T-helper 1 cell treated with Interleukin-12 subunit alpha and Interleukin-12 subunit beta and Interleukin-4 antibody, amounts not matched to agents 30 μg/mL and 1 μg/mL, for 36 hours (primary cell): ENCODE measurements around the gene FADS1.

Experiments used
- H3K27ac Mint-ChIP-seq: one replicate; pipeline ENCODE4 v1.8.0; 2021; ENCODE audit warnings: mild to moderate bottlenecking, mixed read lengths
- H3K27me3 Mint-ChIP-seq: one replicate; pipeline ENCODE4 v1.8.0; 2021; ENCODE audit warnings: low read depth, mixed read lengths
- H3K36me3 Mint-ChIP-seq: one replicate; pipeline ENCODE4 v1.8.0; 2021; ENCODE audit warnings: low read depth, mixed read lengths
- H3K4me1 Mint-ChIP-seq: one replicate; pipeline ENCODE4 v1.8.0; 2021; ENCODE audit warnings: low read depth, mixed read lengths
- H3K4me3 Mint-ChIP-seq: one replicate; pipeline ENCODE4 v1.8.0; 2021; ENCODE audit warnings: mild to moderate bottlenecking, moderate library complexity, mixed read lengths
- H3K9me3 Mint-ChIP-seq: one replicate; pipeline ENCODE4 v1.8.0; 2021; ENCODE audit warnings: mixed read lengths

Gene FADS1

GRCh38 chr11:61799665-61800284 is 17.0 kb downstream of the FADS1 start:
- no peaks in the 10 kb centered on the region for H3K9me3 Mint-ChIP-seq
- H3K27me3 Mint-ChIP-seq, result no peaks in the 10 kb centered on the region
- H3K36me3 Mint-ChIP-seq, result peaks cover 50% of the 10 kb centered on the region
- no peak overlapping the region for H3K4me3 Mint-ChIP-seq
- peaks cover 30% of the 10 kb centered on the region for H3K4me1 Mint-ChIP-seq
- H3K27ac Mint-ChIP-seq, result peak overlapping the region; percentile 34

- Mint-ChIP-seq H3K27me3 (no peaks in the 10 kb centered on the region), H3K27ac (peak overlapping the region; percentile 29), H3K4me3 (no peak overlapping the region), H3K4me1 (peaks cover 34% of the 10 kb centered on the region), H3K36me3 (peaks cover 31% of the 10 kb centered on the region), H3K9me3 (no peaks in the 10 kb centered on the region)
These were observed 19.4 kb downstream of the FADS1 start for GRCh38 chr11:61797263-61797944.

GRCh38 chr11:61795876-61796526 is 20.8 kb downstream of the FADS1 start:
- H3K36me3 Mint-ChIP-seq, result peaks cover 32% of the 10 kb centered on the region
- H3K27me3 Mint-ChIP-seq, result no peaks in the 10 kb centered on the region
- H3K4me3 Mint-ChIP-seq, result no peak overlapping the region
- H3K9me3 Mint-ChIP-seq, result no peaks in the 10 kb centered on the region
- peaks cover 42% of the 10 kb centered on the region for H3K4me1 Mint-ChIP-seq
- peak overlapping the region; percentile 60 for H3K27ac Mint-ChIP-seq

- Mint-ChIP-seq H3K27me3 (no peaks in the 10 kb centered on the region), H3K36me3 (peaks cover 30% of the 10 kb centered on the region), H3K4me1 (peaks cover 41% of the 10 kb centered on the region), H3K4me3 (peak overlapping the region; percentile 48), H3K9me3 (no peaks in the 10 kb centered on the region), H3K27ac (no peak overlapping the region)
These were observed 21.3 kb downstream of the FADS1 start for GRCh38 chr11:61795459-61795858.

- H3K4me3 Mint-ChIP-seq, result peak overlapping the region; percentile 28
- H3K4me1 Mint-ChIP-seq, result peaks cover 45% of the 10 kb centered on the region
- no peak overlapping the region for H3K27ac Mint-ChIP-seq
- H3K27me3 Mint-ChIP-seq, result no peaks in the 10 kb centered on the region
- peaks cover 34% of the 10 kb centered on the region for H3K36me3 Mint-ChIP-seq
- H3K9me3 Mint-ChIP-seq, result no peaks in the 10 kb centered on the region
These were observed 22.2 kb downstream of the FADS1 start for GRCh38 chr11:61794579-61794978.

GRCh38 chr11:61793829-61794204 is 23.0 kb downstream of the FADS1 start:
- Mint-ChIP-seq H3K36me3 (peaks cover 36% of the 10 kb centered on the region), H3K9me3 (no peaks in the 10 kb centered on the region), H3K4me3 (peak overlapping the region; percentile 87), H3K27me3 (no peaks in the 10 kb centered on the region), H3K4me1 (peaks cover 40% of the 10 kb centered on the region), H3K27ac (peak overlapping the region; percentile 97)

GRCh38 chr11:61793083-61793828 is 23.5 kb downstream of the FADS1 start:
- Mint-ChIP-seq H3K27me3 (no peaks in the 10 kb centered on the region), H3K36me3 (peaks cover 38% of the 10 kb centered on the region), H3K9me3 (no peaks in the 10 kb centered on the region), H3K4me3 (peak overlapping the region; percentile 87), H3K27ac (peak overlapping the region; percentile 97), H3K4me1 (peaks cover 40% of the 10 kb centered on the region)

- Mint-ChIP-seq H3K4me1 (peaks cover 42% of the 10 kb centered on the region), H3K27ac (peak within 1 kb of the TSS; percentile 97), H3K36me3 (peaks cover 40% of the 10 kb centered on the region), H3K4me3 (peak within 1 kb of the TSS; percentile 87), H3K9me3 (no peaks in the 10 kb centered on the region), H3K27me3 (no peaks in the 10 kb centered on the region)
These were observed 24.3 kb downstream of the FADS1 start, which contains the start of the genes FEN1 and TMEM258 for GRCh38 chr11:61792310-61793082. TSS of gene FEN1 (plus strand) at chr11:61792911. CDS start at chr11:61795362, 2,451 bp downstream. TSS of gene TMEM258 (minus strand) at chr11:61792599. CDS start at chr11:61792558, 41 bp downstream.

- Mint-ChIP-seq H3K27ac (peak overlapping the region; percentile 97), H3K4me1 (peaks cover 37% of the 10 kb centered on the region), H3K27me3 (no peaks in the 10 kb centered on the region), H3K9me3 (no peaks in the 10 kb centered on the region), H3K4me3 (peak overlapping the region; percentile 87), H3K36me3 (peaks cover 36% of the 10 kb centered on the region)
These were observed 25.0 kb downstream of the FADS1 start for GRCh38 chr11:61791737-61792309.

GRCh38 chr11:61787928-61788491 is 28.8 kb downstream of the FADS1 start:
- H3K4me3 Mint-ChIP-seq, result no peak overlapping the region
- no peaks in the 10 kb centered on the region for H3K27me3 Mint-ChIP-seq
- H3K27ac Mint-ChIP-seq, result no peak overlapping the region
- H3K4me1 Mint-ChIP-seq, result peaks cover 18% of the 10 kb centered on the region
- peaks cover 37% of the 10 kb centered on the region for H3K36me3 Mint-ChIP-seq
- H3K9me3 Mint-ChIP-seq, result no peaks in the 10 kb centered on the region

GRCh38 chr11:61785837-61786402 is 30.9 kb downstream of the FADS1 start:
- H3K4me1 Mint-ChIP-seq, result peaks cover 10% of the 10 kb centered on the region
- no peaks in the 10 kb centered on the region for H3K27me3 Mint-ChIP-seq
- no peak overlapping the region for H3K4me3 Mint-ChIP-seq
- H3K9me3 Mint-ChIP-seq, result no peaks in the 10 kb centered on the region
- no peak overlapping the region for H3K27ac Mint-ChIP-seq
- H3K36me3 Mint-ChIP-seq, result peaks cover 30% of the 10 kb centered on the region

- Mint-ChIP-seq H3K4me3 (no peak overlapping the region), H3K27me3 (no peaks in the 10 kb centered on the region), H3K27ac (no peak overlapping the region), H3K9me3 (no peaks in the 10 kb centered on the region), H3K4me1 (peaks cover 3% of the 10 kb centered on the region), H3K36me3 (peaks cover 22% of the 10 kb centered on the region)
These were observed 32.3 kb downstream of the FADS1 start for GRCh38 chr11:61784506-61784805.
